IMR-90 (cell line): ENCODE measurements around the gene CLCN4.

Experiments
- CTCF ChIP-seq: conservative IDR thresholded peaks from 2 replicates; pipeline ENCODE4 v1.5.1; 2012; ENCODE audit warnings: mild to moderate bottlenecking, low read depth, low read length, improper control_type of control experiment
- ELK1 ChIP-seq: fragments of 150-350 bp; IDR thresholded peaks from 2 replicates; pipeline ENCODE4 v1.6.1; 2016; ENCODE audit warnings: low read depth, mild to moderate bottlenecking, low read length, moderate library complexity, borderline replicate concordance
- MXI1 ChIP-seq: IDR thresholded peaks from 2 replicates; pipeline ENCODE4 v1.6.1; 2012; ENCODE audit warnings: low read depth, mild to moderate bottlenecking, low read length, moderate library complexity, borderline replicate concordance
- RAD21 ChIP-seq: IDR thresholded peaks from 2 replicates; pipeline ENCODE4 v1.6.1; 2012; ENCODE audit warnings: low read length, improper control_type of control experiment

GRCh38 chrX:10129229-10129628 is 27.5 kb upstream of the CLCN4 start:
- no peak for TF ChIP-seq CTCF
- no peak for TF ChIP-seq ELK1
- no peak for TF ChIP-seq RAD21
- no peak for TF ChIP-seq MXI1
